Measurements from ENCODE around the gene MGAT1. TPM values are rescaled to one million over a fixed set of nuclear protein-coding genes. Genes with fewer than 3 reads are reported as not detected.
"Not testable (repeated sequence)": the region's sequence is repeated elsewhere in the genome, so short reads cannot be mapped to it uniquely, and the experiment has no call there.

MGAT1 gene
- total and polyA plus RNA-seq, 2 of the 8 experiments (the other 6 are each of a cell fraction or from before 2014, with no cell fraction given) = 66.8 to 77.0 TPM

DNA sequence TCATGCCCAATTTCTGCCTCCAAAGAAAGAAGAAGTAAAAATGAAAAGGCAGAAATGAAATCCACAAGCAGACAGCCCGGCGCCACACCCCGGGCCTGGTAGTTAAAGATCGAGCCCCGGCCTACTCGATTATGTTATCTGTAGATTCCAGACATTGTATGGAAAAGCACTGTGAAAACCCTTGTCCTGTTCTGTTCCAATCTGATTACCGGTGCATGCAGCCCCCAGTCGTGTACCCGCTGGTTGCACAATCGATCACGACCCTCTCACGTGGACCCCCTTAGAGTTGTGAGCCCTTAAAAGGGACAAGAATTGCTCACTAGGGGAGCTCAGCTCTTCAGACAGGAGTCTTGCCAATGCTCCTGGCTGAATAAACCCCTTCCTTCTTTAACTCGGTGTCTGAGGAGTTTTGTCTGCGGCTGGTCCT lies 20.7 kb downstream of the MGAT1 start:
- H2BK5ac ChIP-seq (ENCODE audit: low read depth, low read length); H3K79me2 ChIP-seq (ENCODE audit: control insufficient read depth in 1 of 2, insufficient read depth in 2 of 2, low read length in 2 of 2); H3K56ac ChIP-seq (replicated peaks; ENCODE audit: insufficient read length, low read depth, low read length); H2BK120ac ChIP-seq (replicated peaks; ENCODE audit: low read depth, low read length); H4K8ac ChIP-seq (ENCODE audit: extremely low read depth, insufficient read depth, low read length); H3K36me3 ChIP-seq (ENCODE audit: control insufficient read depth in 2 of 4, insufficient read depth in 4 of 4, low read length in 3 of 4); H2AFZ ChIP-seq (ENCODE audit: low read length); H3K23me2 ChIP-seq (ENCODE audit: low read depth, low read length); H3K9ac ChIP-seq (replicated peaks in 1 of 4; ENCODE audit: extremely low read depth in 1 of 4, low read depth in 3 of 4, low read length in 3 of 4); POLR2A ChIA-PET (ENCODE audit: partially characterized antibody); H3K27me3 ChIP-seq (replicated peaks in 1 of 4; ENCODE audit: control insufficient read depth in 3 of 4, extremely low read depth in 1 of 4, insufficient read depth in 3 of 4, low read length in 3 of 4); H4K5ac ChIP-seq (ENCODE audit: insufficient read length, low read depth, low read length); H3K9me3 ChIP-seq (ENCODE audit: insufficient read depth in 2 of 2, low read depth in 1 of 2, low read length in 1 of 2); H3K4me3 ChIP-seq (ENCODE audit: extremely low read depth in 1 of 4, insufficient read depth in 2 of 4, low read depth in 3 of 4, low read length in 4 of 4); H3K18ac ChIP-seq (ENCODE audit: extremely low read depth, low read length); H4K91ac ChIP-seq (replicated peaks; ENCODE audit: insufficient read length, low read length); H4K20me1 ChIP-seq (replicated peaks in 1 of 2; ENCODE audit: control insufficient read depth in 1 of 2, insufficient read depth in 2 of 2, low read length in 2 of 2); H2BK20ac ChIP-seq (ENCODE audit: low read length); H3K14ac ChIP-seq (ENCODE audit: insufficient read length); H3K79me1 ChIP-seq (ENCODE audit: low read depth, low read length); H3K4me2 ChIP-seq (ENCODE audit: insufficient read depth in 1 of 2, low read depth in 2 of 2, low read length in 2 of 2); H3K27ac ChIP-seq (ENCODE audit: low read depth, low read length); DNase-seq (ENCODE audit: low read depth in 1 of 2, low spot score in 2 of 2); H2BK12ac ChIP-seq (ENCODE audit: low read depth, low read length); H2AK5ac ChIP-seq (ENCODE audit: low read depth, low read length); H3K23ac ChIP-seq (ENCODE audit: insufficient read length); H3K4ac ChIP-seq (replicated peaks; ENCODE audit: insufficient read length, low read depth, low read length); H2BK15ac ChIP-seq (ENCODE audit: low read length); FAIRE-seq: not testable (repeated sequence)
- H3K4me1 ChIP-seq (replicated peaks in 1 of 4; ENCODE audit: control insufficient read depth in 3 of 4, insufficient read depth in 4 of 4, low read length in 3 of 4) = peaks cover 15 to 22% (median 18%) of the 10 kb centered on the region in 4 experiments
- CTCF ChIA-PET (ENCODE audit: partially characterized antibody) = interaction anchor here (1.3 to 10.6 kb wide), 2 partner anchors 19 to 87 kb away, joined by 6 to 99 read pairs; partner anchors contain the start of gene MGAT1
- 95% methylated on average over 14 of the region's 14 CpGs; no CpG with 5 or more reads in 1 of the 2 experiments for WGBS, 2 experiments (ENCODE audit: extremely low coverage in 1 of 2, insufficient coverage in 1 of 2, insufficient read length in 1 of 2, insufficient replicate concordance in 2 of 2, low coverage in 1 of 2, low lambda C conversion rate in 2 of 2, missing lambda C conversion rate in 1 of 2)
